Skeletal muscle tissue (tissue), 4 donors: ENCODE measurements around the gene FXR2. TPM values are rescaled to one million over a fixed set of nuclear protein-coding genes. Genes with fewer than 3 reads are reported as not detected.

Experiments used
- H3K27ac ChIP-seq: one replicate; pipeline ENCODE4 v1.7.0; 2013; ENCODE audit warnings: mild to moderate bottlenecking, low read depth, low read length, inconsistent platforms
- H3K27me3 ChIP-seq, 3 donors: one replicate each; pipeline ENCODE4 v1.7.0; 2013; ENCODE audit warnings: low read length in 3 of 3; ENCODE audit not compliant: control insufficient read depth in 3 of 3, insufficient read depth in 3 of 3
- H3K36me3 ChIP-seq, 3 donors: one replicate each; pipeline ENCODE4 v1.7.0; 2013; ENCODE audit warnings: low read length in 3 of 3; ENCODE audit not compliant: control insufficient read depth in 3 of 3, insufficient read depth in 3 of 3
- H3K4me1 ChIP-seq, 3 donors: one replicate each; pipeline ENCODE4 v1.7.0; 2013; ENCODE audit warnings: low read length in 3 of 3, mild to moderate bottlenecking in 3 of 3; ENCODE audit not compliant: control insufficient read depth in 3 of 3, insufficient read depth in 3 of 3
- H3K4me3 ChIP-seq, 3 donors: one replicate each; pipeline ENCODE4 v1.7.0; 2013; ENCODE audit warnings: low read length in 3 of 3
- H3K9ac ChIP-seq, 3 donors: one replicate each; pipeline ENCODE4 v1.7.0; 2013; ENCODE audit warnings: low read length in 3 of 3, mild to moderate bottlenecking in 3 of 3, moderate library complexity in 2 of 3, low read depth in 1 of 3
- H3K9me3 ChIP-seq, 3 donors: one replicate each; pipeline ENCODE4 v1.7.0; 2013; ENCODE audit warnings: low read length in 3 of 3; ENCODE audit not compliant: control insufficient read depth in 3 of 3
- total RNA-seq: library from RNA; depleted of rRNA; stranded (reverse); fragments of >200 nt; gene quantifications from one replicate; pipeline ENCODE4 v1.2.3, GENCODE V29; 2014
- donor health status: Osteomylitis.

Gene FXR2
- 42.3 TPM for total RNA-seq

GRCh38 chr17:7614425-7615264, at the start of gene FXR2:
Gene FXR2 (minus strand): TSS chr17:7614897. CDS start chr17:7614532, 365 bp downstream.
- H3K27ac ChIP-seq = peak within 1 kb of the TSS; percentile 82

DNA sequence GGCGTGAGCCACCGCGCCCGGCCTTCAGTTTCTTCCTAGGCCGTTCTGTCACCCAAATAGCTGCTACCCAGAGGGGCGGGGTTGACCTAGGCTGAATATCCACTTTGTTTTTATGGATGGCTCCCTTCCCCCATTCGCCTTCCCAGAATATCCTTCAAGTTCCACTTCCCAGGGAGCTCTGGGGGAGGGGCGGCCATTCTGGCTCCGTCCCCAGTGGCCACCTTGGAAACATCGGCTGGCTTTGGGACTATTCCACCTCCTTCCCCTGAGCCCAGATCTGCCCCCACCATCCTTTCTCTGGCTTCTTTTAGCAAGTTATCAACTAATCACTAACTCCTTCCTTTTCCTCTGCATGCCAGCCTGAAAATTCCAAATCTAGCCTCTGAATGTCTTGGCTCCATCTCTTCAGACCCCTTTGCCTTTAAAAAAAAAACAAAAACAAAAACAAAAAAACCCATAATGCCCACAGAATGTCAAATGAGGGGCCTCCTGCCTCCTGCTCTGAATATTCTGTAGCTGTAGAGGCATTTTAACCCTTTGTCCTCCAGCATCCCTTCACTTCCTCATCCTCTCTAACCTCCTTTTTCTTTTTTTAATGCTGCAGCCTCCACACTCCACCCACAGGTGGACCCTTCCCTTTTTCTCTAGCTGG, 42.4 kb upstream of the FXR2 start:
- Histone ChIP-seq H3K4me3 (no peak overlapping the region), H3K9me3 (no peaks in the 10 kb centered on the region), H3K27ac (no peak overlapping the region), H3K36me3 (no peaks in the 10 kb centered on the region), H3K4me1 (peaks cover 0 to 5% (median 0%) of the 10 kb centered on the region in 3 donors), H3K27me3 (peaks cover 4 to 26% (median 18%) of the 10 kb centered on the region in 3 donors), H3K9ac (no peak overlapping the region)

More at GRCh38 chr17:7614425-7615264, at the start of gene FXR2:
- H3K36me3 ChIP-seq = peaks cover 0 to 2% (median 0%) of the 10 kb centered on the region in 3 donors
- peaks cover 24 to 27% (median 25%) of the 10 kb centered on the region in 3 donors for H3K4me1 ChIP-seq
- peak within 1 kb of the TSS; percentile 80 to 90 (median 87) for H3K4me3 ChIP-seq
- H3K9ac ChIP-seq = peak within 1 kb of the TSS; percentile 79 to 93 (median 92)
- H3K27me3 ChIP-seq = no peaks in the 10 kb centered on the region
- no peaks in the 10 kb centered on the region for H3K9me3 ChIP-seq

GRCh38 chr17:7655541-7655840, 40.8 kb upstream of the FXR2 start:
- H3K27me3 ChIP-seq = peaks cover 12 to 39% (median 26%) of the 10 kb centered on the region in 3 donors
- H3K9me3 ChIP-seq = no peaks in the 10 kb centered on the region
- H3K36me3 ChIP-seq = no peaks in the 10 kb centered on the region
- no peak overlapping the region for H3K9ac ChIP-seq
- peaks cover 5 to 11% (median 5%) of the 10 kb centered on the region in 3 donors for H3K4me1 ChIP-seq
- no peak overlapping the region for H3K4me3 ChIP-seq
- no peak overlapping the region for H3K27ac ChIP-seq

DNA sequence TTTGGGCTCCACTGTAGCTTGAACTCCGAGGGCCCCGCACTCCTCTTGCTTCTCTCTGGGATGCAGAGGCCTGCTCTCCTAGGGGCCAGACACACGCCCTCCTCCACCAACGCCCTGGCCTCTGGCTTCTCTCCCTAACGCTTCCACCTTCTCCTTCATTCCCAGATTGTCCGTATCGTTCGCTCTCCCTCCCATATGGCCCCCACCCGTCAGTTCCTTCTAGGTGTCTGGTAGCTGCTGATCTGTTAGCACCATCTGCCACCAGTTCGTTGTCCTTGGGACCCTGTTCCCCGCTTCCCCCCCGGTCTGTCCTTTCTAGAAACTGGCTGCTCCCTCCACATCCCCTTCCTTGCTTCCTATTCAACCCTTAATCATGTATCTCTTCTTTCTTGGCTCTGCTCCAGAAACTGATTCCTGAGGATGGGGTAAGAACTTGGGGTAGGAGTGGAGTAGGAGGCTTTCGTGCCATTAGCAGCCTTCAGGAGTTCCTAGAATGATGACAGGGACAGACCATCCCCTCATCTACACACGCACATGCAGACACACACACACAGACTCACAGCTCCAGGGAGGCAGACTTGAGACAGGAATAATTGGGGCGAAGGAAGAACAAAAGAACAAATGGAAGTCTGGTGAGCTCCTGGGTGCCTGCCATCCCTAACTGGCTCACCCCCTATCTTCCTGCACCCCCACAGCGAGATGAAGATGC, 40.3 kb upstream of the FXR2 start:
- Histone ChIP-seq H3K4me3 (no peak overlapping the region), H3K9ac (no peak overlapping the region), H3K27me3 (peaks cover 17 to 44% (median 31%) of the 10 kb centered on the region in 3 donors), H3K4me1 (peaks cover 10 to 16% (median 10%) of the 10 kb centered on the region in 3 donors), H3K27ac (no peak overlapping the region), H3K9me3 (no peaks in the 10 kb centered on the region), H3K36me3 (no peaks in the 10 kb centered on the region)

GRCh38 chr17:7652388-7653356, 38.0 kb upstream of the FXR2 start:
- no peak overlapping the region for H3K9ac ChIP-seq
- no peaks in the 10 kb centered on the region for H3K9me3 ChIP-seq
- H3K27ac ChIP-seq = no peak overlapping the region
- H3K36me3 ChIP-seq = no peaks in the 10 kb centered on the region
- peaks cover 25 to 54% (median 39%) of the 10 kb centered on the region in 3 donors for H3K27me3 ChIP-seq
- no peak overlapping the region for H3K4me3 ChIP-seq
- H3K4me1 ChIP-seq = peaks cover 11 to 18% (median 12%) of the 10 kb centered on the region in 3 donors

DNA sequence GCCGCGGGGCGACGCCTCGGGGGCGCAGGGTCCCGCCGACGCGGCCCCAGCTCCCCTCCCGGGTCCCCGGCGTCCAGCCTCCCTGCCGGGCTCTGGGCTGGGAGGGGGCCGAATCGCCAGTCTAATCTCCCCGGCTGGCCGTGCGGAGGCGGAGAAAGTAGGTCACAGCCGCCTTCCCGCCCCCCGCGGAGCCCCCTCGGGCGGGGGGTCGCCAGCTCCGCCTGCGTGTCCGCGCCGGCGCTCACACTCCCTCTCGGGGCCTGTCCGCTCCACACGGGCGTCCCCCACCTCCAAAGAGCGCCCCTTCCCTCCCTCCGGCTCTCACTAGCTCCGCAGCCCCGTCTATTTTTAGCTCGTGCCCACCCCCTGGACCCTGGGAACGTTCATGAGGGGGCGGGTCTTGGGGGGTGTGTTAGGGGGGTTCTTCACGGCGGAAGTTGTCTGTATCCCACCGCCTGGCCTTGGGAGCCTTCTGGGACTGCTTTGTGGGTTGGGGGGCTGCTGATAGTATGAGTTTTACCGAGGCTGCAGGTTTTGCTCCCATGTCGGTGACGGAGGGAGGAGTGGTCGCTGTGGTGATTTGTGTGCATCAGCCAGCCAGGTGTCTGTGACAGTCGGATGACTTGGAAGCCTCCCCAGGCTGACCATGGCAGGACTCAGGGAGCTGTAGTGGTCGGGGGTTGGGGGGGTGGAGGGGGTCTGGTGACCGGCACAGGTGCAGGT, 37.1 kb upstream of the FXR2 start:
- H3K27ac ChIP-seq = peak overlapping the region; percentile 30
- H3K9ac ChIP-seq = peak overlapping the region in 2 of 3 donors; percentile 6 to 64
- no peaks in the 10 kb centered on the region for H3K36me3 ChIP-seq
- peak overlapping the region in 1 of 3 donors; percentile 56 for H3K4me3 ChIP-seq
- peaks cover 28 to 56% (median 43%) of the 10 kb centered on the region in 3 donors for H3K27me3 ChIP-seq
- peaks cover 11 to 18% (median 12%) of the 10 kb centered on the region in 3 donors for H3K4me1 ChIP-seq
- no peaks in the 10 kb centered on the region for H3K9me3 ChIP-seq

GRCh38 chr17:7651097-7651664, 36.5 kb upstream of the FXR2 start:
- Histone ChIP-seq H3K27ac (peak overlapping the region; percentile 30), H3K4me1 (peaks cover 11 to 18% (median 12%) of the 10 kb centered on the region in 3 donors), H3K4me3 (peak overlapping the region; percentile 52 to 56 (median 56)), H3K9ac (peak overlapping the region in 2 of 3 donors; percentile 6 to 64), H3K36me3 (no peaks in the 10 kb centered on the region), H3K27me3 (peaks cover 31 to 53% (median 46%) of the 10 kb centered on the region in 3 donors), H3K9me3 (no peaks in the 10 kb centered on the region)

GRCh38 chr17:7650509-7651096, 35.9 kb upstream of the FXR2 start, which contains the start of gene ATP1B2:
Gene ATP1B2 (plus strand): TSS chr17:7650926. CDS start chr17:7651519, 593 bp downstream.
- Histone ChIP-seq H3K27ac (peak within 1 kb of the TSS; percentile 30), H3K9me3 (no peaks in the 10 kb centered on the region), H3K4me1 (peaks cover 11 to 17% (median 12%) of the 10 kb centered on the region in 3 donors), H3K27me3 (peaks cover 31 to 53% (median 46%) of the 10 kb centered on the region in 3 donors), H3K9ac (peak within 1 kb of the TSS in 2 of 3 donors; percentile 14 to 64), H3K4me3 (peak within 1 kb of the TSS; percentile 56), H3K36me3 (no peaks in the 10 kb centered on the region)
